Large intestine (tissue), 3 donors: ENCODE measurements around the gene ZNF71. TPM values are rescaled to one million over a fixed set of nuclear protein-coding genes. Genes with fewer than 3 reads are reported as not detected.
A peak's percentile ranks its signal among the peaks of the same experiment; 100 is the strongest.

ENCODE experiments used
- DNase-seq, 2 donors: peaks; one replicate each; pipeline versions ENCODE4 v3.0.0 to v3.0.0-alpha.2; 2013
- H3K27ac ChIP-seq: one replicate; pipeline ENCODE4 v1.5.1; 2013; ENCODE audit warnings: low read length
- H3K27me3 ChIP-seq: 2 replicates; pipeline ENCODE4 v1.6.1; 2013; ENCODE audit warnings: low read length; ENCODE audit not compliant: control insufficient read depth, insufficient read depth
- H3K36me3 ChIP-seq: 2 replicates; pipeline ENCODE4 v1.6.1; 2013; ENCODE audit warnings: low read length; ENCODE audit not compliant: control insufficient read depth, insufficient read depth
- H3K4me1 ChIP-seq: one replicate; pipeline ENCODE4 v1.6.1; 2013; ENCODE audit warnings: low read length; ENCODE audit not compliant: control insufficient read depth, insufficient read depth
- H3K4me3 ChIP-seq: one replicate; pipeline ENCODE4 v1.5.1; 2013; ENCODE audit warnings: low read length
- H3K9me3 ChIP-seq: one replicate; pipeline ENCODE4 v1.6.1; 2013; ENCODE audit warnings: mild to moderate bottlenecking, low read depth, low read length, moderate library complexity; ENCODE audit not compliant: control insufficient read depth
- WGBS: methylation state at CpG from one replicate; pipeline ENCODE4 v1.1.5; 2013; ENCODE audit warnings: low lambda C conversion rate; ENCODE audit not compliant: insufficient coverage; 5-methylcytosine and 5-hydroxymethylcytosine counted together
- polyA plus RNA-seq: library from polyadenylated mRNA; unstranded; fragments of 120-200 nt; gene quantifications from one replicate; pipeline ENCODE4 v1.2.1, GENCODE V29; 2013

Gene ZNF71
- polyA plus RNA-seq, 1 donor: 4.1 TPM

- Histone ChIP-seq H3K27me3 (no peaks in the 10 kb centered on the region), H3K27ac (no peak overlapping the region), H3K4me3 (no peak overlapping the region), H3K36me3 (peaks cover 16% of the 10 kb centered on the region), H3K4me1 (no peaks in the 10 kb centered on the region), H3K9me3 (peaks cover 17% of the 10 kb centered on the region)
- 100% methylated on average over 1 of the region's 5 CpGs for WGBS
- DNase-seq: no peak
These were observed 18.5 kb downstream of the ZNF71 start for GRCh38 chr19:56613639-56614038.

GRCh38 chr19:56617531-56617930, 22.4 kb downstream of the ZNF71 start:
- DNase-seq: no peak
- Histone ChIP-seq H3K36me3 (peaks cover 28% of the 10 kb centered on the region), H3K27me3 (no peaks in the 10 kb centered on the region), H3K27ac (no peak overlapping the region), H3K9me3 (peaks cover 37% of the 10 kb centered on the region), H3K4me1 (no peaks in the 10 kb centered on the region), H3K4me3 (no peak overlapping the region)
- WGBS: no CpG with 5 or more reads among the region's 8 CpGs

DNA sequence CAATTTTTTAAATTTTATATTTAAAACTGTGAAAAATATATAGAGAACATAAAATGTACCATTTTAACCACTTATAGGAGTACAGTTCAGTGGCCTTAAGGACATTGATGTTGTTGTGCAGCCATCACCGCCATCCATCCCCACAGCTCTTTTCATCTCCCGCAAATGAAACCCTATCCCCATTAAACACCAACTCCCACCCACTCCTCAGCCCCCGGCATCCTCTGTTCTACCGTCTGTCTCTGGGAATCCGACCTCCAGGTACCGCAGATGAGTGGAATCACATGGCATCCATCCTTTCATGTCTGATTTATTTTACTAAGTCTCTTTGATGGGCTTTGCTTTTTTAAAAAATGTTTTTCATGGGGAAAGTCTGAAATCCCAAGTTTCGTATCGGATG, 24.0 kb downstream of the ZNF71 start:
- Histone ChIP-seq H3K27ac (no peak overlapping the region), H3K4me1 (no peaks in the 10 kb centered on the region), H3K9me3 (peaks cover 39% of the 10 kb centered on the region), H3K27me3 (no peaks in the 10 kb centered on the region), H3K36me3 (peaks cover 32% of the 10 kb centered on the region), H3K4me3 (no peak overlapping the region)
- no peak for DNase-seq
- WGBS: no CpG with 5 or more reads among the region's 8 CpGs

GRCh38 chr19:56622374-56622773, 27.3 kb downstream of the ZNF71 start:
- H3K36me3 ChIP-seq: peaks cover 32% of the 10 kb centered on the region

DNA sequence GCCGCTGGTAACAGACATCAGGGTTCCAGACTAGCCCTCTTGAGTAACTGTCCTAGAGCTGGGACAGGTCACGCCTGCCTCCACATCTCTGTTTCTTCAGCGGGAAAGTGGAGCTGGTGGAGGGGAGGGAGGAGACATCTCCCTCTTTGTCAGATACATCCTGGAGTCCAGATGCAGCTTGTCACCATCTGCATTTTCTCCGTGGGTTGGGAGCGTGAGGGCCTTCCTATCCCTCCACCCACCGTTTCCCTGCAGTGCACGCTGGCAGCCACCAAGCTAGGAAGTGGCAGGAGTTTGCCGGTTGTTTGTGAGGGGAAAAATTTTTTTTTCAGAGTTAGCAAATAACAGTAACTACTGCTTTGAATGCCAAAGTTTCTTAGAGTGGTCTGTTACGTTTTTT, 27.9 kb downstream of the ZNF71 start:
- peaks cover 26% of the 10 kb centered on the region for H3K36me3 ChIP-seq
- peaks cover 55% of the 10 kb centered on the region for H3K9me3 ChIP-seq
- WGBS: 100% methylated on average over 2 of the region's 9 CpGs
- no peaks in the 10 kb centered on the region for H3K27me3 ChIP-seq
- no peak overlapping the region for H3K27ac ChIP-seq
- H3K4me1 ChIP-seq: no peaks in the 10 kb centered on the region
- H3K4me3 ChIP-seq: no peak overlapping the region
- no peak for DNase-seq

More at GRCh38 chr19:56622374-56622773, 27.3 kb downstream of the ZNF71 start:
- Histone ChIP-seq H3K4me3 (no peak overlapping the region), H3K27me3 (no peaks in the 10 kb centered on the region), H3K27ac (no peak overlapping the region), H3K4me1 (no peaks in the 10 kb centered on the region), H3K9me3 (peaks cover 53% of the 10 kb centered on the region)
- WGBS: no CpG with 5 or more reads among the region's 37 CpGs
- no peak for DNase-seq

- peaks cover 46% of the 10 kb centered on the region for H3K9me3 ChIP-seq
These were observed 30.6 kb downstream of the ZNF71 start for GRCh38 chr19:56625708-56626107.

GRCh38 chr19:56633021-56633420, 37.9 kb downstream of the ZNF71 start:
- H3K27ac ChIP-seq: no peak overlapping the region
- H3K4me3 ChIP-seq: no peak overlapping the region
- H3K36me3 ChIP-seq: no peaks in the 10 kb centered on the region
- no peaks in the 10 kb centered on the region for H3K27me3 ChIP-seq
- H3K4me1 ChIP-seq: no peaks in the 10 kb centered on the region
- DNase-seq: no peak
- H3K9me3 ChIP-seq: peaks cover 11% of the 10 kb centered on the region
- no CpG with 5 or more reads among the region's 1 CpG for WGBS

More at GRCh38 chr19:56625708-56626107, 30.6 kb downstream of the ZNF71 start:
- peaks cover 25% of the 10 kb centered on the region for H3K36me3 ChIP-seq
- no peaks in the 10 kb centered on the region for H3K4me1 ChIP-seq
- no peak overlapping the region for H3K27ac ChIP-seq
- WGBS: 100% methylated on average over 1 of the region's 9 CpGs
- no peak overlapping the region for H3K4me3 ChIP-seq
- no peak for DNase-seq
- no peaks in the 10 kb centered on the region for H3K27me3 ChIP-seq

- H3K27ac ChIP-seq: no peak overlapping the region
- DNase-seq: peak; percentile 45 to 76
- WGBS: no CpG with 5 or more reads among the region's 21 CpGs
- peaks cover 6% of the 10 kb centered on the region for H3K27me3 ChIP-seq
- no peaks in the 10 kb centered on the region for H3K4me1 ChIP-seq
- H3K36me3 ChIP-seq: no peaks in the 10 kb centered on the region
- no peak overlapping the region for H3K4me3 ChIP-seq
- peaks cover 12% of the 10 kb centered on the region for H3K9me3 ChIP-seq
These were observed 43.0 kb downstream of the ZNF71 start for GRCh38 chr19:56637976-56638555.

DNA sequence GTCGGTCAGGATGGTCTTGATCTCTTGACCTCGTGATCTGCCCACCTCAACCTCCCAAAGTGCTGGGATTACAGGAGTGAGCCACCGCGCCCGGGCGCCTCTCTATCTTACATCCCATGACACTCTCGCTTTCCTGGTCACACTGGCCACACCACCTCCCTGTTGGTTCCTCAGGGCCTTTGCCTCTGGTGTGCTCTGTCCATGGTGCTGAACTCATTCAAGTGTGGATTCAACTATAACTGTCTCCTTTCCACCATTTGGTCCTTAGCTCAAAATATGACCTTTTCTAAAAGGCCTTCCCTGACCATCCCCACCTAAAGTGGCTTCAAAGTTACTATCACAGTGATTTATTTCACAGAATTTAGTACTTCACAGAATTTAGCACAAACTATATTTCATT, 44.1 kb downstream of the ZNF71 start:
- peaks cover 16% of the 10 kb centered on the region for H3K9me3 ChIP-seq
- 23% methylated on average over 5 of the region's 7 CpGs for WGBS
- no peak overlapping the region for H3K4me3 ChIP-seq
- no peak overlapping the region for H3K27ac ChIP-seq
- peaks cover 17% of the 10 kb centered on the region for H3K27me3 ChIP-seq
- H3K4me1 ChIP-seq: no peaks in the 10 kb centered on the region
- no peak for DNase-seq
- no peaks in the 10 kb centered on the region for H3K36me3 ChIP-seq

DNA sequence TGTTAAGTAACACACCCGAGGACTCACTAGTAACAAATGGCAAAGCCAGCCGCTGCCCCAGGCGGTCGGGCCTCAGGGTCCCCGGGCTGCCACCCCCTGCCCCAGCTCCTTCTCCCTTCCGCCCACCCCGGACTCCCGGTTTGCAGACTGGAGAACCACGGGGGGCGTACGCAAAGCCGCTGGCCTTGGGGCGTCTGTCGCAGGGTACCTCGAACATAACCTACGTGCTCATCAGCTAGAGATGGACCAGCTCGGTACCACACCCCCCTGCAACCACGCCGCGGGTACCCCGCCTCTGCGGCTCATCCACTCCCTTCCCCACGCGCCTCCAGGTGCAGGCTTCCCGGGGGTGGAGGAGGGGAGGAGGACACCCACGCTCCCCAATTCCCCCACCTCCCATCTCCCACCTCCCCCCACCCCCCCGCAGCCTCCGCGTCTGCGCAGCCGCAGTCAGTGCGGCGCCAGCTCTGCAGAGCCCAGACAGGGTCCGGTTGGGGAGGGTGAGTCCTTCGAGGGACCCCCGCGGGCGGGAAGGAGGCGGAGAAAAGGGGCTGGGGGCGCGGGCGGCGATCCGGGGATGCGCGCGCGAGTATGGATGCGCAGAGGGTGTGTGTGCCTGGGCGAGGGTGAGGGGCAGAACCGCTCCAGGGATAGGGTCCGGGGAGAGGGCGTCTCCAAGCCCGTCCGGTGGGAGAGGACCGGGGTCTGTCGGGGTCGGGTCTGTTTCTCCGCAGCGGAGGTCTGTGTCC, 47.8 kb downstream of the ZNF71 start, which contains the start of gene SMIM17:
Gene SMIM17 (plus strand): TSS at position 449 of the 749 bp plus-strand sequence. CDS start 2,509 bp downstream, outside the sequence.
- Histone ChIP-seq H3K9me3 (peaks cover 13% of the 10 kb centered on the region), H3K27me3 (peaks cover 21% of the 10 kb centered on the region)

More for the DNA sequence above, 47.8 kb downstream of the ZNF71 start, which contains the start of gene SMIM17:
- DNase-seq: no peak
- Histone ChIP-seq H3K36me3 (no peaks in the 10 kb centered on the region), H3K4me3 (no peak within 1 kb of the TSS), H3K27ac (no peak within 1 kb of the TSS), H3K4me1 (no peaks in the 10 kb centered on the region)
- no CpG with 5 or more reads among the region's 60 CpGs for WGBS
